Measurements from ENCODE around the gene TTC28.

TTC28 gene

GRCh38 chr22:27980424-27981148 is 699.1 kb downstream of the TTC28 start:
- DNase-seq = no peak

GRCh38 chr22:27978802-27979201 is 700.8 kb downstream of the TTC28 start:
- DNase-seq = no peak

GRCh38 chr22:27978317-27978716 is 701.3 kb downstream of the TTC28 start:
- DNase-seq = no peak

GRCh38 chr22:27976586-27976985 is 703.1 kb downstream of the TTC28 start:
- no peak for DNase-seq

GRCh38 chr22:27975381-27976013 is 704.1 kb downstream of the TTC28 start:
- no peak for DNase-seq

- no peak for DNase-seq
These were observed 705.8 kb downstream of the TTC28 start for GRCh38 chr22:27973846-27974245.

GRCh38 chr22:27972732-27973698 is 706.6 kb downstream of the TTC28 start:
- no peak for DNase-seq

GRCh38 chr22:27971926-27972325 is 707.7 kb downstream of the TTC28 start:
- DNase-seq = no peak

- DNase-seq = no peak
These were observed 708.9 kb downstream of the TTC28 start for GRCh38 chr22:27970596-27971220.

- DNase-seq = no peak
These were observed 713.2 kb downstream of the TTC28 start for GRCh38 chr22:27966168-27967064.

- DNase-seq = no peak
These were observed 717.2 kb downstream of the TTC28 start for GRCh38 chr22:27962268-27963044.

- DNase-seq = no peak
These were observed 718.0 kb downstream of the TTC28 start for GRCh38 chr22:27961680-27962079.

GRCh38 chr22:27961182-27961581 is 718.5 kb downstream of the TTC28 start:
- no peak for DNase-seq

GRCh38 chr22:27959335-27960090 is 720.1 kb downstream of the TTC28 start:
- no peak for DNase-seq

- DNase-seq = no peak
These were observed 726.9 kb downstream of the TTC28 start for GRCh38 chr22:27952779-27953178.

GRCh38 chr22:27952091-27952490 is 727.5 kb downstream of the TTC28 start:
- DNase-seq = no peak

GRCh38 chr22:27949421-27949820 is 730.2 kb downstream of the TTC28 start:
- DNase-seq = no peak

GRCh38 chr22:27948569-27948968 is 731.1 kb downstream of the TTC28 start:
- DNase-seq = no peak

- no peak for DNase-seq
These were observed 732.2 kb downstream of the TTC28 start for GRCh38 chr22:27947448-27947847.

- no peak for DNase-seq
These were observed 738.5 kb downstream of the TTC28 start for GRCh38 chr22:27941143-27941542.

Measured in NCI-H1930 (cell line).